GM12801 (cell line): ENCODE results near the gene TRPM2.

ENCODE experiments used
- TF ChIP-seq, protein P1 (sequence below): IDR thresholded peaks from one replicate; pipeline ENCODE4 v1.5.1; 2011; ENCODE audit warnings: control low read depth; ENCODE audit not compliant: insufficient read length; ENCODE audit errors: extremely low read depth

Gene TRPM2

DNA sequence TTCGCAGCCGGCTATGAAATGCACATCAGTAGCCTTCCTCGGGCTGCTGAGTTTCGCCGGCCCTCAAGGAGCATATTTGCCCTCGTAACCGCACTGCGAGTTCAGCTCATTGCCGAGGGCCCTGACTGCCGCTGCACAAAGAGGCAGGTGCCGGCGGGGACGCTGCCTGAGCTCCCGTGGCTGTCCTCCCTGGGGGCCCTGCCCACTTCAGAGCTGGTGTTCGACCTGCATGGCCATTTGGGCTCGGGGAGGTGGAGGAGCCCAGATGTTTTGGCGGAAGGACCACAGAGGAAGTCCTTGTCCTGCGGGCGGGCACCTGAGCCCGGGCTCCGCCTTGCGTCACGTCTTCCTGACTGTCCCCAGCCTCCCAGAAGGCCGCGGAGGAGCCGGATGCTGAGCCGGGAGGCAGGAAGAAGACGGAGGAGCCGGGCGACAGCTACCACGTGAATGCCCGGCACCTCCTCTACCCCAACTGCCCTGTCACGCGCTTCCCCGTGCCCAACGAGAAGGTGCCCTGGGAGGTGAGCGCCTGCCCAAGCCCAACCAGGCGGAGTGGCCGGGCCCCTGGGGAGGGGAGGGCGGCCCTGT, 72.0 kb downstream of the TRPM2 start:
- TF ChIP-seq, protein P1, sequence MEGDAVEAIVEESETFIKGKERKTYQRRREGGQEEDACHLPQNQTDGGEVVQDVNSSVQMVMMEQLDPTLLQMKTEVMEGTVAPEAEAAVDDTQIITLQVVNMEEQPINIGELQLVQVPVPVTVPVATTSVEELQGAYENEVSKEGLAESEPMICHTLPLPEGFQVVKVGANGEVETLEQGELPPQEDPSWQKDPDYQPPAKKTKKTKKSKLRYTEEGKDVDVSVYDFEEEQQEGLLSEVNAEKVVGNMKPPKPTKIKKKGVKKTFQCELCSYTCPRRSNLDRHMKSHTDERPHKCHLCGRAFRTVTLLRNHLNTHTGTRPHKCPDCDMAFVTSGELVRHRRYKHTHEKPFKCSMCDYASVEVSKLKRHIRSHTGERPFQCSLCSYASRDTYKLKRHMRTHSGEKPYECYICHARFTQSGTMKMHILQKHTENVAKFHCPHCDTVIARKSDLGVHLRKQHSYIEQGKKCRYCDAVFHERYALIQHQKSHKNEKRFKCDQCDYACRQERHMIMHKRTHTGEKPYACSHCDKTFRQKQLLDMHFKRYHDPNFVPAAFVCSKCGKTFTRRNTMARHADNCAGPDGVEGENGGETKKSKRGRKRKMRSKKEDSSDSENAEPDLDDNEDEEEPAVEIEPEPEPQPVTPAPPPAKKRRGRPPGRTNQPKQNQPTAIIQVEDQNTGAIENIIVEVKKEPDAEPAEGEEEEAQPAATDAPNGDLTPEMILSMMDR = no peak

DNA sequence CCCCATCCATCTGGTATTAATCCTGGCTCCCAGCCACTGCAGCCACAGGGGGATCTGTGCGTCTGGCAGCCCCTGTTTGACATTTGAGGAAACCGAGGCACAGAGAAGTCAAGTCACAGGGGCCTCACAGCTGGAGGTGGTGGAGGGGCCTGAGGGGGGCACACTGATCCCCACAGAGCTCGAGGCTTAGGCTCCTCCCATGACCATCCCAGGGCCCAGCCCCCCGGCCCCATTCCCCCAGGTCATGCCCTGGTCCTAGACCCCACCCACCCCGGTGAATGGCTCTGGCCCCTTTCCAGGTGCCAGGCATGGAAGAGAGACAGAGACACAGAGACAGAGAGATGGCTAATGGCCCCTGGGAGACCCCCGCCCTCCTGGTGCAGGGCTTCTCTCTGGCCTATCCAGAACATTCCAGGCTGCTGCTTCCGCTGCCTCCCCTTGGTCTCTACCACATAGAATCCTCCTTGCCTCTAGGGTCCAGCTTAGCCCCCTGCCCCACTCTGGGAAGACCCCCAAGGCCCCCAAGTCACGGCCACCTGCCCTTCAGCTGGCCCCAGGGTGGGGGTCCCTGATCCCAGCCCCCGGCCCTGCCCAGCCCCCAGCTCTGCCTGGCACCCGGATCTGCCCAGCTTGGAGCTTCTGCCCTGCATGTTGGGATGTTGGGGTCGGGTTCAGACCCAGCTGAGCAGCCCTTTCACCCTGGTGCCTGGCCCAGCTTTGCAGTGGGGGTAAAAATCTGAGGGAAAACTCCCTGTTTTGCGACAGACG, 72.7 kb downstream of the TRPM2 start:
- TF ChIP-seq, protein P1 = no peak

DNA sequence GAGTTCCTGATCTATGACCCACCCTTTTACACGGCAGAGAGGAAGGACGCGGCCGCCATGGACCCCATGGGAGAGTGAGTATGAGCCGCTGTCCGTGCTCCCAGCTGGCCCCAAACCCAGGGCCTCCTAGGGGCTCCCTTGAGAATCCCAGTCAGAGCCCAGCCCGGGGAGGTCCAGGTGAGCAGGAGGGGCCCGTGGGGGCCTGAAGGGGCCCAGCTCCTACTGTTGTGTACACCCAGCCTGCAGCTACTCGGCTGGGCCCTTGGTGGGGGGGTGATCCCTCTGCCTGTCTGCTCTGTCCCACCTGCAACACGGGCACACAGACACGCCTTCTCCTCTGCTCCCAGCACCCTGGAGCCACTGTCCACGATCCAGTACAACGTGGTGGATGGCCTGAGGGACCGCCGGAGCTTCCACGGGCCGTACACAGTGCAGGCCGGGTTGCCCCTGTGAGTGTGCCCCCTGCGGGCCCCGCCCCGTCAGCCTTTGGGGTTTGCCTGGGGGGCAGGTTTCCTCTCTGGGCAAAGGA, 73.3 kb downstream of the TRPM2 start:
- TF ChIP-seq, protein P1 = no peak

DNA sequence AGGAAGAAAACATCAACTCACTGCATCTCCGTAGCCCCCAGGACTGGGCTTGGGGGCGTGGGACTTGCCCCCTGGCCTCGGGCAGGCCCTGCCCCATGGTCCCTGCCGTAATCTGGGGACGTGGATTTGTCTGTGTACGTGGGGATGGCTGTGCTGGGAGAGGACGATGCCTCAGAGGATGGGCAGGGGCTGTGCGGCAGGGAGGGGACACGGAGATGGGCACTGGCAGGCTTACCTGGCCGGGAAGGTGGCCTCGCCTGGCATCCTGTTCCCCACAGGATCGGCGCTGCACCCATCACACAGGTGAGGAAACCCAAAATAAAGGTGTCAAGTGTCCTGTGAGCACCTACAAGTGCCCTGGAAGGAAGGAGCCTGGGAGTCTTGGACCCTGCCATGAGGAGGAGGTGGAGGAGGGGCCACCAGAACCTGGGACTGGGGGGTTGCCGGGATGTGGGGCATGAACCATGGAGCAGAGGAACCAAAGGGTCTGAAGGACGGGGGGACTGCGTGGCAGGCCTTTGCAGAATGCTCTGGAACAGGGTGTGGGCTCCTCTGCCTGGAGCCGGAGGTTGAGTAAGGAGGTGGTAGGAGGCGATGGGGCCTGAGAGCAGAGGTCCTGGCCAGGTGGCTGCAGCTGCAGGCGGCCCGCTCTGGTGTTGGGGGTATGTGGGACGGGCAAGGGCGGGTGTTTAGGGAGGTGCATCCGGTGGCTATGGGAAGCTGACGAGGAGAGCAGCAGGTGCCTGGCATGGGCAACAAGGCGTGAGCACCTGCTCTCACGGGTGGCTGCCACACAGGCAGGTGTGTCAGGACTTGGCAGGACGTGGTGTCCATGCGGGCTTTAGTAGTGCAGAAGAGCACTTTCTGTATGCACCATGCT, 74.1 kb downstream of the TRPM2 start:
- TF ChIP-seq, protein P1 = no peak

DNA sequence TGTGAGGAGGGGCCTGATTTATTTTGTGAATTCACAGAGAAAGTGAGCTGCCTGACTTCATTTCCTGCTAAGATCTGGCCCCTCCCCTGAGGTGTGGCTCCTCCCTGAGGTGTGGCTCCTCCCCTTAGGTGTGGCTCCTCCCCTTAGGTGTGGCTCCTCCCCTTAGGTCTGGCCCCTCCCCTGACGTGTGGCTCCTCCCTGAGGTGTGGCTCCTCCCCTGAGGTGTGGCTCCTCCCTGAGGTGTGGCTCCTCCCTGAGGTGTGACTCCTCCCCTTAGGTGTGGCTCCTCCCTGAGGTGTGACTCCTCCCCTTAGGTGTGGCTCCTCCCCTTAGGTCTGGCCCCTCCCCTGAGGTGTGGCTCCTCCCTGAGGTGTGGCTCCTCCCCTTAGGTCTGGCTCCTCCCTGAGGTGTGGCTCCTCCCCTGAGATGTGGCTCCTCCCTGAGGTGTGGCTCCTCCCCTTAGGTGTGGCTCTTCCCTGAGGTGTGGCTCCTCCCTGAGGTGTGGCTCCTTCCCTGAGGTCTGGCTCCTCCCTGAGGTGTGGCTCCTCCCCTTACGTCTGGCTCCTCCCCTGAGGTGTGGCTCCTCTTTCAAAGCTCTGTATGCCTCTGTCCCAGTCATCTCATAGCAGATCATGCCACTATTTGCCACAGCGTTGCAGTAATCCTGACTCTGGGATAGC, 75.0 kb downstream of the TRPM2 start:
- TF ChIP-seq, protein P1 = no peak

DNA sequence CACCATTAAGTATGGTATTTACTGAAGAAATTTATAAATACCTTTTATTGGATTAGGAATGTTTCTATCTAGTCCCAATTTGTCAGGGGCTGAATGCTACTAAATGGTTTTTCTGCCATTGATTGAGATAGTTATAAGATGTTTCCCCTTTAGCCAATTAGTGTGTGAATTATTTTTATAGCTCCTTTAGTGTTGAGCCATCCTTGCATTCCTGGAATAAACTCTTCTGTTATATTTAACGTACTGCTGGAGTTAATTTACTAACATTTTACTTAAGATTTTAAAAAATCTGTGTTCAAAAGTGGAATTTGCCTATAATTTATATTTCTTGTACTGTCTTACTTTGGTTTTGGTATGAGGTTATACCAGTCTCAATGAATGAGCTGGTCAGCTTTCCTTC, 76.5 kb downstream of the TRPM2 start:
- TF ChIP-seq, protein P1 = no peak
